ENCODE results near the gene MEX3D.

DNA sequence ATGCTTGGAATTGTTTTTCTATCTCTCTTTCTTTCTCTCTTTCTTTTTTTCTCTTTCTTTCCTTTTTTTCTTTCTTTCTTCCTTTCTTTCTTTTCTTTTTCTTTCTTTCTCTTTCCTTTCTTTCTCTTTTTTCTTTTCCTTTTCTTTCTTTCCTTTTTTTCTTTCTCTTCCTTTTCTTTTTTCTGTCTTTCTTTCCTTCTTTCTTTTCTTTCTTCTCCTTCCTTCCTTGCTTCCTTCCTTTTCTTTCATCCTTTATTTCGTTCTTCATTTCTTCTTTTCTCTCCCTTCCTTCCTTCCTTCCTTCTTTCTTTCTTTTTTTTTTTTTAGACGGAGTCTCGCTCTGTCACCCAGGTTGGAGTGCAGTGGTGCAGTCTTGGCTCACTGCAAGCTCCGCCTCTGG, 1.9 kb upstream of the MEX3D start:
- TF ChIP-seq, protein P1, sequence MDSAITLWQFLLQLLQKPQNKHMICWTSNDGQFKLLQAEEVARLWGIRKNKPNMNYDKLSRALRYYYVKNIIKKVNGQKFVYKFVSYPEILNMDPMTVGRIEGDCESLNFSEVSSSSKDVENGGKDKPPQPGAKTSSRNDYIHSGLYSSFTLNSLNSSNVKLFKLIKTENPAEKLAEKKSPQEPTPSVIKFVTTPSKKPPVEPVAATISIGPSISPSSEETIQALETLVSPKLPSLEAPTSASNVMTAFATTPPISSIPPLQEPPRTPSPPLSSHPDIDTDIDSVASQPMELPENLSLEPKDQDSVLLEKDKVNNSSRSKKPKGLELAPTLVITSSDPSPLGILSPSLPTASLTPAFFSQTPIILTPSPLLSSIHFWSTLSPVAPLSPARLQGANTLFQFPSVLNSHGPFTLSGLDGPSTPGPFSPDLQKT (IDR thresholded peaks at IDR 0.05; ENCODE audit: borderline replicate concordance, low read depth, low read length) = no peak
- TF ChIP-seq, protein P2, sequence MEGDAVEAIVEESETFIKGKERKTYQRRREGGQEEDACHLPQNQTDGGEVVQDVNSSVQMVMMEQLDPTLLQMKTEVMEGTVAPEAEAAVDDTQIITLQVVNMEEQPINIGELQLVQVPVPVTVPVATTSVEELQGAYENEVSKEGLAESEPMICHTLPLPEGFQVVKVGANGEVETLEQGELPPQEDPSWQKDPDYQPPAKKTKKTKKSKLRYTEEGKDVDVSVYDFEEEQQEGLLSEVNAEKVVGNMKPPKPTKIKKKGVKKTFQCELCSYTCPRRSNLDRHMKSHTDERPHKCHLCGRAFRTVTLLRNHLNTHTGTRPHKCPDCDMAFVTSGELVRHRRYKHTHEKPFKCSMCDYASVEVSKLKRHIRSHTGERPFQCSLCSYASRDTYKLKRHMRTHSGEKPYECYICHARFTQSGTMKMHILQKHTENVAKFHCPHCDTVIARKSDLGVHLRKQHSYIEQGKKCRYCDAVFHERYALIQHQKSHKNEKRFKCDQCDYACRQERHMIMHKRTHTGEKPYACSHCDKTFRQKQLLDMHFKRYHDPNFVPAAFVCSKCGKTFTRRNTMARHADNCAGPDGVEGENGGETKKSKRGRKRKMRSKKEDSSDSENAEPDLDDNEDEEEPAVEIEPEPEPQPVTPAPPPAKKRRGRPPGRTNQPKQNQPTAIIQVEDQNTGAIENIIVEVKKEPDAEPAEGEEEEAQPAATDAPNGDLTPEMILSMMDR (tag by site-specific recombination; IDR thresholded peaks at IDR 0.05) = no peak
- TF ChIP-seq SP7 (tag by site-specific recombination; IDR thresholded peaks at IDR 0.05) = no peak
